Panc1 (cell line): Measurements from ENCODE around the gene PLEKHA8. TPM values are rescaled to one million over a fixed set of nuclear protein-coding genes. Genes with fewer than 3 reads are reported as not detected.

Experiments used
- ATAC-seq: fragments of 200-7000 bp; cut with Tn5 transposase; 2 replicates; pipeline ENCODE4 v1.9.1; 2020; ENCODE audit warnings: mild to moderate bottlenecking, moderate library complexity
- BruUV-seq: library from RNA; stranded (reverse); fragments of 400-500 nt; replicated peaks from 2 replicates; lab custom pipeline; 2021; lab: Mats Ljungman, UMichigan
- CTCF ChIA-PET: fragments of 300-600 bp; sonication (Branson Sonifier 250); formaldehyde crosslinking; loops from one replicate; lab custom pipeline; 2022; ENCODE audit warnings: antibody characterized with exemption; lab: Charles Lee
- POLR2A ChIA-PET: fragments of 300-600 bp; sonication (Branson Sonifier 250); formaldehyde crosslinking; loops from one replicate; lab custom pipeline; 2022; ENCODE audit warnings: antibody characterized with exemption; lab: Charles Lee
- DNase-seq: peaks from one replicate; pipeline ENCODE4 v3.0.0-alpha.2; 2010; ENCODE audit warnings: low read depth, low spot score
- H3K27ac ChIP-seq: 2 replicates; pipeline ENCODE4 v1.5.1; 2011; ENCODE audit warnings: mild to moderate bottlenecking, low read length, inconsistent platforms
- H3K27me3 ChIP-seq: fragments of 200-500 bp; sonication (Bioruptor generic); 2 replicates; pipeline ENCODE4 v1.6.0; 2014; ENCODE audit warnings: low read length, inconsistent platforms; ENCODE audit not compliant: control insufficient read depth, insufficient read depth
- H3K36me3 ChIP-seq: fragments of 200-500 bp; sonication (Bioruptor generic); 2 replicates; pipeline ENCODE4 v1.5.1; 2014; ENCODE audit warnings: inconsistent platforms, mild to moderate bottlenecking, low read length, moderate library complexity; ENCODE audit not compliant: control insufficient read depth, insufficient read depth
- H3K4me1 ChIP-seq: 2 replicates; pipeline ENCODE4 v1.5.1; 2011; ENCODE audit warnings: inconsistent platforms, mild to moderate bottlenecking, low read length, moderate library complexity; ENCODE audit not compliant: control insufficient read depth, insufficient read depth
- H3K4me3 ChIP-seq, 2 experiments: 2 replicates each; pipeline ENCODE4 v1.5.1; 2011 to 2012; ENCODE audit warnings: low read depth in 2 of 2, low read length in 2 of 2, mild to moderate bottlenecking in 2 of 2, inconsistent platforms in 1 of 2, moderate library complexity in 1 of 2
- H3K9me3 ChIP-seq: fragments of 200-500 bp; sonication (Bioruptor generic); 2 replicates; pipeline ENCODE4 v1.5.1; 2014; ENCODE audit warnings: low read depth, mild to moderate bottlenecking, inconsistent platforms, low read length, moderate library complexity; ENCODE audit not compliant: control insufficient read depth, insufficient read depth
- POLR2AphosphoS5 ChIP-seq: IDR thresholded peaks from 2 replicates; pipeline ENCODE4 v1.6.1; 2012; ENCODE audit warnings: mild to moderate bottlenecking, low read depth, low read length, moderate library complexity
- REST ChIP-seq, 2 experiments: IDR thresholded peaks; 2 replicates each; pipeline ENCODE4 v1.6.1; 2011 to 2012; ENCODE audit warnings: low read depth in 2 of 2, control low read depth in 1 of 2, low read length in 1 of 2, mild to moderate bottlenecking in 1 of 2, moderate library complexity in 1 of 2; ENCODE audit not compliant: insufficient read depth in 1 of 2
- SIN3A ChIP-seq: IDR thresholded peaks from 2 replicates; pipeline ENCODE4 v1.6.1; 2012; ENCODE audit warnings: low read depth, mild to moderate bottlenecking, low read length, moderate library complexity, borderline replicate concordance; ENCODE audit not compliant: insufficient read depth
- TCF7L2 ChIP-seq: IDR thresholded peaks from 2 replicates; pipeline ENCODE4 v1.6.1; 2011; ENCODE audit warnings: mild to moderate bottlenecking, low read depth, low read length, inconsistent platforms
- in situ Hi-C: cut with HindIII; loops from 2 replicates; pipeline ENCODE4 v1.10.0; 2016; ENCODE audit warnings: low sequenced_read_pairs, low pct_unique_long_range_greater_than_20kb
- intact Hi-C: fragments of 100-400 bp; cut with micrococcal nuclease; formaldehyde crosslinking; loops from one replicate; pipeline ENCODE4 v1.10.0; 2022; ENCODE audit not compliant: unreplicated experiment
- total RNA-seq: library from RNA; stranded (reverse); gene quantifications from one replicate; pipeline ENCODE4 v1.2.1, GENCODE V29; 2021; ENCODE audit not compliant: unreplicated experiment
- TF ChIP-seq, protein P1 (sequence below): fragments of 450-650 bp; IDR thresholded peaks from 2 replicates; pipeline ENCODE4 v1.5.1; 2017; ENCODE audit warnings: mild to moderate bottlenecking

The PLEKHA8 gene
- total RNA-seq, 1 experiment from 2014 or later: 20.7 TPM

DNA sequence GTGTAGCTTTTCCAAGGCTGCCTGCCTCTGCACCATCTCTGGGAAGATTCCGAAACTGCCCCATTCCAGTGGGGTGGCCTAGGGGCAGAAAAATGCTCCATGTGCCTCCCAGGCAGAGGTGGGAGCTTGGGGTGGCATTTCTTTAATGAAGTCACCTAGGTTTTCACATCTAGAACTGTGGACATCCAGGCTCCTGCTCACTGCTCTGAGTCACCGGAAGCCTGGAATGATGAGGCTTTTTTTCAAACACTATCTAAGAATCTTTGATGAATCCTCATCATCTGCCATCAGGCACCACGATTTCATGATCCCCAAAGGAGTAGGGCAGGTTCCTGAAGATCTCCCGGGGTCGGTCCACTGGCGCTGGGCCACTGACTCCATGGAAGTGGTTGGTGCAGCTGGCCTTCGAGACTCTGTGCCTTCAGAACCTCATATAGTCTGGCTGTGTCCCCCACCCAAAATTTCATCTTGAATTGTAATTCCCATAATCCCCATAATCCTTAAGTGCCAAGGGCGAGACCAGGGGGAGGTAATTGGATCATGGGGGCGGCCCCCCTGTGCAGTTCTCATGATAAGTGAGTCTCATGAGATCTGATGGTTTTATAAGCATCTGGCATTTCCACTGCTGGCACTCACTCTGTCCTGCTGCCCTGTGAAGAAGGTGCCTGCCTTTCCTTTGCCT, 143.7 kb downstream of the PLEKHA8 start:
- H3K27me3 ChIP-seq: peaks cover 2% of the 10 kb centered on the region; the same call in 1 of the 2 replicates
- no peak for TF ChIP-seq POLR2AphosphoS5
- no peak for TF ChIP-seq REST (IDR thresholded peaks at IDR 0.05; ENCODE audit: insufficient read depth in 1 of 2, low read depth in 2 of 2, low read length in 1 of 2)
- TF ChIP-seq, protein P1, sequence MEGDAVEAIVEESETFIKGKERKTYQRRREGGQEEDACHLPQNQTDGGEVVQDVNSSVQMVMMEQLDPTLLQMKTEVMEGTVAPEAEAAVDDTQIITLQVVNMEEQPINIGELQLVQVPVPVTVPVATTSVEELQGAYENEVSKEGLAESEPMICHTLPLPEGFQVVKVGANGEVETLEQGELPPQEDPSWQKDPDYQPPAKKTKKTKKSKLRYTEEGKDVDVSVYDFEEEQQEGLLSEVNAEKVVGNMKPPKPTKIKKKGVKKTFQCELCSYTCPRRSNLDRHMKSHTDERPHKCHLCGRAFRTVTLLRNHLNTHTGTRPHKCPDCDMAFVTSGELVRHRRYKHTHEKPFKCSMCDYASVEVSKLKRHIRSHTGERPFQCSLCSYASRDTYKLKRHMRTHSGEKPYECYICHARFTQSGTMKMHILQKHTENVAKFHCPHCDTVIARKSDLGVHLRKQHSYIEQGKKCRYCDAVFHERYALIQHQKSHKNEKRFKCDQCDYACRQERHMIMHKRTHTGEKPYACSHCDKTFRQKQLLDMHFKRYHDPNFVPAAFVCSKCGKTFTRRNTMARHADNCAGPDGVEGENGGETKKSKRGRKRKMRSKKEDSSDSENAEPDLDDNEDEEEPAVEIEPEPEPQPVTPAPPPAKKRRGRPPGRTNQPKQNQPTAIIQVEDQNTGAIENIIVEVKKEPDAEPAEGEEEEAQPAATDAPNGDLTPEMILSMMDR: no peak
- no peak for TF ChIP-seq SIN3A
- no peak for TF ChIP-seq TCF7L2
- no peak overlapping the region for H3K27ac ChIP-seq
- H3K36me3 ChIP-seq: no peaks in the 10 kb centered on the region
- intact Hi-C loops: no loop called here
- ChIA-PET POLR2A (no interaction called here), CTCF (no interaction called here)
- no peaks in the 10 kb centered on the region for H3K4me1 ChIP-seq
- no TSS peak for BruUV-seq
- ATAC-seq (no peak), DNase-seq (no peak)
- H3K4me3 ChIP-seq: no peak overlapping the region
- in situ Hi-C loops: no loop called here
- no peaks in the 10 kb centered on the region for H3K9me3 ChIP-seq

- CTCF ChIA-PET: interaction anchor here (1.4 kb wide), 1 partner anchor 8 kb away, joined by 4 read pairs; no protein-coding TSS in a partner anchor
- H3K4me1 ChIP-seq: no peaks in the 10 kb centered on the region
- TF ChIP-seq, protein P1: no peak
- TF ChIP-seq REST (IDR thresholded peaks at IDR 0.05; ENCODE audit: insufficient read depth in 1 of 2, low read depth in 2 of 2, low read length in 1 of 2) (no peak), SIN3A (no peak), POLR2AphosphoS5 (no peak)
- POLR2A ChIA-PET: no interaction called here
- no peaks in the 10 kb centered on the region for H3K9me3 ChIP-seq
- in situ Hi-C loops (no loop called here), intact Hi-C loops (no loop called here)
- H3K27ac ChIP-seq: no peak overlapping the region
- peaks cover 2% of the 10 kb centered on the region; the same call in 1 of the 2 replicates for H3K27me3 ChIP-seq
- H3K36me3 ChIP-seq: no peaks in the 10 kb centered on the region
- no peak for DNase-seq
- BruUV-seq: no TSS peak
- H3K4me3 ChIP-seq: no peak overlapping the region
- peak; percentile 50; the same call in 1 of the 2 replicates for ATAC-seq
Observed at GRCh38 chr7:30172451-30172850, 144.2 kb downstream of the PLEKHA8 start.
